ENCODE measurements around the gene ABCC2. TPM values are rescaled to one million over a fixed set of nuclear protein-coding genes. Genes with fewer than 3 reads are reported as not detected.
"Not testable (repeated sequence)": the region's sequence is repeated elsewhere in the genome, so short reads cannot be mapped to it uniquely, and the experiment has no call there.

ABCC2 gene
- total and polyA plus RNA-seq, 2 experiments from 2014 or later: 0.45 to 2.4 TPM

DNA sequence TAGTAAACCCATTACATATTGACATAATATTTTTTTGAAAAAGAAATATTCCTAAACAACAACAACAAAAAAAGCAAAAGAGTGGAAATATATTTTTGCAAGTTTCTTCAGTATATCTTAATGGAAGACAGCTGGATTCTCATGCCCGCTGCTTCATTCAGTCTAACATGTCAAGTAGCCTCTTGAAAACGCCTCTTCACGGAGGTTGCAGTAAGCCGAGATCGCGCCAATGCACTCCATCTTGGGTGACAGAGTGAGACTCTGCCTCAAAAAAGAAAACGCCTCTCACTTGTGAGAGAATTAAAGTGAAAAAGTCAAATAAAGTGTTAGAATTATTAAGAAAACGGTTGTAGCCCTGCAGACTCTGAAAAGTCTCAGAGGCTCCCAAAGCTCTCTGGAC is 49.1 kb upstream of the ABCC2 start (continued):
- TF ChIP-seq ZNF462 (CRISPR knock-in tag; IDR thresholded peaks at IDR 0.05) (no peak), POLR2AphosphoS5 (IDR thresholded peaks at IDR 0.05; ENCODE audit: low read depth) (no peak), STAT1 (IDR thresholded peaks at IDR 0.05; ENCODE audit: unreplicated experiment) (no peak), ZNF331 (CRISPR knock-in tag; IDR thresholded peaks at IDR 0.05; ENCODE audit: low read depth) (no peak), NANOG (IDR thresholded peaks at IDR 0.05; ENCODE audit: borderline replicate concordance) (no peak), ETS1 (IDR thresholded peaks at IDR 0.05) (no peak), EZH2phosphoT487 (IDR thresholded peaks at IDR 0.05; ENCODE audit: unreplicated experiment) (no peak), JUNB (IDR thresholded peaks at IDR 0.05; ENCODE audit: unreplicated experiment) (no peak)

GRCh38 chr10:99734111-99734510 is 48.3 kb upstream of the ABCC2 start:
- H3K4me3 Mint-ChIP-seq; H2AFZ ChIP-seq; H3K4me1 Mint-ChIP-seq; DNase-seq (ENCODE audit: low spot score); H3K27me3 Mint-ChIP-seq (ENCODE audit: insufficient read depth, low read depth, poor library complexity); H3K27ac ChIP-seq (ENCODE audit: low read depth); H3K9me3 Mint-ChIP-seq; H4K20me1 ChIP-seq (replicated peaks; ENCODE audit: insufficient read depth); H3K4me1 ChIP-seq (ENCODE audit: insufficient read depth); H3K4me2 ChIP-seq; H3F3A ChIP-seq (replicated peaks; ENCODE audit: low read depth); H3K4me3 ChIP-seq; ATAC-seq; H3K27me3 ChIP-seq (ENCODE audit: insufficient read depth); H3K9me2 ChIP-seq (ENCODE audit: insufficient read depth); H3K27ac Mint-ChIP-seq: not testable (repeated sequence)
- H3K36me3 Mint-ChIP-seq (ENCODE audit: low read depth): peaks cover 31% of the 10 kb centered on the region
- Histone ChIP-seq H3K79me2 (replicated peaks; ENCODE audit: insufficient read depth) (peaks cover 35% of the 10 kb centered on the region), H3K36me3 (ENCODE audit: insufficient read depth) (peaks cover 31% of the 10 kb centered on the region)

Measured in GM23338 (cell line).